GM21737 (cell line): ENCODE data around the gene VSX1.

Experiments used
- ATAC-seq: cut with Tn5 transposase; IDR thresholded peaks from one replicate; pipeline ENCODE4 v1.9.1; 2021; ENCODE audit warnings: mild to moderate bottlenecking, moderate library complexity; ENCODE audit not compliant: unreplicated experiment

VSX1 gene

GRCh38 chr20:25088267-25088666, 6.3 kb upstream of the VSX1 start:
- ATAC-seq = no peak

DNA sequence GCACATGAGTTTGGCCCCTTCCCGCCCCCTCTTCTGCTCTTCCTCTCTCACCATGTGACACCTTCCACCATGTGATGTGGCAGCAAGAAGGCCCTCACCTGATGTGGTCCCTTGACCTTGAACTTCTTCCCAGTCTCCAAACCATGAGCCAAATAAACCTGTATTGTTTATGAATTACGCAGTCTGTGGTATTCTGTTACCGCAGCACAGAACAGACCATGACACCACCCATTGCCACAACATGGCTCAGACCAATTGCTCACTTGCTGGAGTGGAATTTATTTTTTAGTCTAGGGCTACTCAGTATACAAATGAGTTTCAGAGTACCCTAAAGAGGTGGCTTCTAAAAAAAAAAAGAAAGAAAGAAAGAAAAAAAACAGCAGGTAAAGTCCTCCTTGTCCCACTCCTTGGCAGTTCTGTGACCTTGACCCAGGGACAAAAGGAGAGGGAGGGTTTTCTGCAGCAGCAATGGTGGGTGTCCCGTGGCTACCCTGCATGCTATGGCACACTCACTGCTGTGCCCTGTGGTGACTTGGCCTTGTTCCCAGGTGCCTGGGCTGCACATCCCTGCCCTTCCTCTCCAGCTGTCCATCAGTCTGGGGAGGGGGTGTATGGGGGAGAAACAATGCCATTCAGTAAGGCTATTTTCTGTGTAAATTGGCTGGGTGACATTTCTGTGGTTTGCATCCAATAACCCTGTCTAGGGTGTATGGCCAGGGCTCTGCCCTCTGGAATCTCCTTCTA, 5.4 kb upstream of the VSX1 start:
- no peak for ATAC-seq

DNA sequence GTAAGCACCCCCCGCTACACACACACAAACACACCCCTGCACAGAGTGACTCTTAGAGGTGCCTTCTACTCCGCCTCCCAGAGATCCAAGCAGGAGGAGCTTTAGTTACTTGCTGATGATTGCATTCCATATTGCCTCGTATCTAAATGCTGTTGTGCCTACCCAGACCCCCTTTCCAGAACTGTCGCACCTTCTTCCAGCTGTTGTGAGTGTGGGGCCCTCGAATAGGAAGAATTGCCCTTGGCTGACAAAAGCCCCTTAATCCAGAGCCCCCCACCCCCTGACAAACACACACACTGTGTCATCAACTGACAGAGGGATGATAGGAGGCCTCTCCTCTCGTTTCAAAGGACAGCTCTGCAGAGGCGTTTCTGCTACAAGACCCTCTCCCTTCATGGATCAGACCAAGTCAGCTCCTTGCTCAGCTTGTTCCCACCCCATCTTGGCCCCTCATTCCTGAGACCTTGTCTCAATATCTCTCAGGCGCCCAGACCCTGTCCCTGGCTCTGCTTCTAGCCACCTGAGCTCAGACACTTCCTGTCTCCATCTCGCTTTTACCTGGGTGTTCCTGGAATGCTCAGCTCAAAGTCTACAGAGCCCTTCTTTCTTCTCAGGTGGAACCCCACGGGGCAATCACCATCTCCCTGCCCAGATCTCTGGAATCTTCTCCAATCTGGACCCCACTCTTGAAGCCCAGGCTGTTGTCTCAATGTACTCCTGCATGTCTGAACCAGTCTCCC, 4.0 kb upstream of the VSX1 start:
- no peak for ATAC-seq

DNA sequence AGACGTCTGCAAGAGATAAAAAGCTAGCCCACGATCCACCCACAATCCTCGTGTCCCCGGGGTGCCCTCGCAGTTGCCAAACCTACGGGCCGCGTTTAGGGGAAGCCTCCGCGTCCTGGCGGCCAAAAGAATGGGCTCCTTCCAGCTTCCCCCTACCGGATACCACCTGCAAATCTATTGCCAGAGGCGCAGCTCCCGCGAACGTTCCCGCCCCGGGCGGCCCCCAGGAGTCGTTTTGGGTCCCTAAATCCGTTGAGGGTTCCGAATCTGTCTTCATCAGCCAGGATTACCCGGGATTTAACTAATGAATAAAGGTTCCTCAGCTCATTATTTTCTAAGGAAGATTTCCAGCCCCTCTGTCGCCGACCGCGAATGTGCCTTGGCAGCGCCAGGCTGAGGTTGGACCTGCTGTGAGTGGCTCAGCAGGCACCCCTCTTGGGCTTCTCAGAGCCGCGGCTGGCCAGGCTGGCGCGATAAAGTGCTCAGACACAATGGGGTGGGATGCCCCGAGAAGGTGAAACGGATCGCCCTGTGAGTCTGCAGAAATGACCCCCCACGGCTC, 2.8 kb upstream of the VSX1 start:
- no peak for ATAC-seq

DNA sequence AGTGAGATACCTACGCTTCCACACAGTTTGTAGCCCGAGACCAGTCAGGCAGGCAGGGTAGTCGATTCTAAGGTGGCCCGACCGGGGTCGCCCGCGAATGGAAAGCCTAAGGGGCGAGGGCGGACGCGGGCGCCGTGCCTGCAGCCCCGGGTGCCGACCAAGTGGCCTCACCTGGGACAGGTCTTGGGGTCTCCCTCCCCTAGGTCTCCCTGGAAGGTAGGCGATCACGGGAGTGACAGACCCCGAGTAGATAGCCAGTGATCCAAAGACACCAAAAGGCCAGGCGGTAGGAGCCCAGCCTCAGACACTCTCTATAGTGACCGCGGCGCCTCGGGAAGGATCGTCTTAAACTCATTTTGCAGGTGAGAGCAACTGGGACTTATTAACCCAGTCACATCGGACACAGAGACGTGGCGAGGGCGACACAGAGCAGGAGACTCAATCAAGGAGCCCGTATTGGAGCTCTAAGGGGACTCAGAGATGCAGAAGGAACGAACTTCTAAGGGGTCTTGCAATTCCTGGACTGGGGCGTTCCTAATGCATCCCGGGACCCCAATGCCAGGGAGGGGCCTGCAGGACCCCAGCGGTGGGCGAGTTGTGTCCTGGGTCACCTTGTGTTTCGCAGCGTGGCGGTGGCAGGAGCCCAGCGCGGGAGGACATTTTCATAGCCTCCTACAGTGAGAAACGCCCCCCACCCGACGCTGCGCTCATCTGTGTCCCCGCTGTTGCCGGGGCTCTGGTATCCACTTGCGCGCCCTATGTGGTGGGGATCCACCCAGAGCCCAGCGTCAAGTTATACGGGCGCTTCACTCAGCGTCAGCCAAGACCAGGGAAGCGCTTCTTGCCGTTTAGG, 2.1 kb upstream of the VSX1 start:
- no peak for ATAC-seq

GRCh38 chr20:25083141-25083772, 1.3 kb upstream of the VSX1 start:
- ATAC-seq = no peak

GRCh38 chr20:25082498-25082873, 545 bp upstream of the VSX1 start:
- ATAC-seq = no peak

- ATAC-seq = no peak
These were observed 744 bp downstream of the VSX1 start for GRCh38 chr20:25081065-25081729.

DNA sequence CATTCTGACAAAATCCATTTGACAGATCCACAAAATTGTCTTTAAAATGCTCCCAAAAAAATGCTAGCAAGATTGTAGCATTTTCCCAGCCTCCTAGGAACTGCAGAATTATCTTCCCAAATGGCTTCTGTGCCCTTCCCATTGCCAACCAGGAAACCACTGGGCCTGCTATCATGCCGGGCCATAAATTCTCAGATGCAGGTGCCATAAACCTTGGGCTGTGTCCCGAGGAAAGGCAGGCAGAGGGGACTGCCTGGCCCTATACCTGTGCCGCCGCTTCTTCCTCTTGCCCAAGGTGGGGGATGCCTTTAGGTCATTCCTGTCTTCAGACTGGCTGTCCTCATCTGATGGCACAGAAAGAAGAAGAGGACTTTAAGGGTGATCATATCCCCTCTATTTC, 2.8 kb downstream of the VSX1 start:
- ATAC-seq = no peak

DNA sequence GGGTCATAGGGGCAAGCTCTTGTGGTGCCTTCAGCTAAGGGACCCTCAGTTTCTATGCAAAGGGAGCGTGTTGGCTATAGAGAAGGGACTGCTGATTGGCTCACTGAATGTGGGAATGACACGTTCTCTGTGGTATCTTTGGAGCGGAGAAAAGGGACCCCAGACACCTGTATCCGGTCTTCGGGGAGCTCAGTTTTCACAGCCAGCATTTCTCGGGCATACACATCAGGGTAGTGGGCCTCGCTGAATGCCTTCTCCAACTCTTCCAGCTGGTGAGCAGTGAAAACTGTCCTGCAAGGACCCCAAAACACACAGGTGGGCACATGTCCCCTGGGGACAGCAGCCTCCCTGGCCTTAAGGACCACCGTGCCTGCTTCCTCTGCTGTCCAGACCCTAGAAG, 3.3 kb downstream of the VSX1 start:
- ATAC-seq = no peak

- ATAC-seq = no peak
These were observed 4.3 kb downstream of the VSX1 start for GRCh38 chr20:25077610-25078169.

GRCh38 chr20:25076731-25077609, 5.0 kb downstream of the VSX1 start:
- no peak for ATAC-seq

GRCh38 chr20:25076201-25076600, 5.7 kb downstream of the VSX1 start:
- ATAC-seq = no peak

GRCh38 chr20:25073544-25073943, 8.4 kb downstream of the VSX1 start:
- no peak for ATAC-seq

DNA sequence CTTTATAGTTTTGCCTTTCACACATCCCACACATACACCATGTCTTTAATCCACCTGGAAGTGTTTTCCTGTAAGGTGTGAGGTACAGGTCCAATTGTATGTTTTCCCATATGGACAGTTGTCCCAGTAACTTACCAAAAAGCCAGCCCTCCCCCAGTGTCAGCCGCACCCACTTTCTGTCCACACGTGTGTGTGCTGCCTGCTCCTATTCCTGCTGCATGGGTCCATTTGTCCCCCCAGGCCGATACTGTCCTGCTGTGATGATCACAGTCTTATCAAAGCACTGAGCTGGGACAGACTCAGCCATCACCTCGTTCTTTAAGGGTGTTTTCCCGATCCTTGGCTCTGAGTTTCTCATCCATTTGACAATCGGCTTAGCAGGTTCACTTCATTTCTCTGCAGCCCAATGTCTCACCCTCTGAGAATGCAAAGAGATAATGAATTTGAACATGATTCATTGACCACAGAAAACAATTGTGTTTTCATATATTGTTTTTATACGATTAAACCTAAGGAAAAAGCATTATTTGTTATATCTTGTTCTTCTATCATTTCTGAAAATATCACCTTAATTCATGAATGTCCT, 9.6 kb downstream of the VSX1 start:
- no peak for ATAC-seq

DNA sequence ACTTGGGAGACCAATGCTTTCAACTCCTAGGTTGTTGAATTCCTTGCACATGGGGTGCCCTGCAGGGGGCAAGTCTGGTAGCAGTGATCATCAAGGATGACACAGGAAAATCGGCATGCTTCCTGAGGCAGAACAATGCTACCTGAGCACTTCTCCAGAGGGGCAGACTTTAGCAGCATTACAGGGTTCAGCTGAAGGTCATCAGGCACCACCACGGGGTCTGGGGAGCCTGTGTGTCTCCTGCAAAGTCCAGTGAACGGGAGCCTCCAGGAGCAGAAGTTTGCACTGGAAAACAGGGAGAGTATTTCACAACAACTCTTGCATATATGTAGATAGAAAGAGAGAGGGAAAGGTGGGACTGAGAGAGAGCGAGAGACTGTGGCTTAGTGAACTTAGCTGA, 10.2 kb downstream of the VSX1 start:
- no peak for ATAC-seq

GRCh38 chr20:25070821-25071473, 11.0 kb downstream of the VSX1 start:
- ATAC-seq = no peak
